ENCODE data around the gene PLCXD1. TPM values are rescaled to one million over a fixed set of nuclear protein-coding genes. Genes with fewer than 3 reads are reported as not detected.

Gene PLCXD1
- total and polyA plus RNA-seq, 4 donors: 2.6 to 25.7 (median 12.8) TPM

GRCh38 chrX:335758-336155 lies 54.6 kb downstream of the PLCXD1 start (continued):
- TF ChIP-seq REST (IDR thresholded peaks at IDR 0.05) (no peak), HNF4G (IDR thresholded peaks at IDR 0.05) (no peak)

- 95% methylated on average over 21 of the region's 21 CpGs for WGBS
These were observed 55.0 kb downstream of the PLCXD1 start for GRCh38 chrX:336227-336626.

More at GRCh38 chrX:336227-336626, 55.0 kb downstream of the PLCXD1 start:
- Histone ChIP-seq H3K9me3 (ENCODE audit: control insufficient read depth in 4 of 4, low read length in 3 of 4) (no peaks in the 10 kb centered on the region), H3K36me3 (ENCODE audit: control insufficient read depth in 4 of 4, insufficient read depth in 3 of 4, low read depth in 1 of 4, low read length in 3 of 4) (peaks cover 0 to 7% (median 2%) of the 10 kb centered on the region in 4 donors), H3K27me3 (ENCODE audit: control insufficient read depth in 4 of 4, insufficient read depth in 4 of 4, low read length in 3 of 4) (no peaks in the 10 kb centered on the region), H3K4me1 (ENCODE audit: control insufficient read depth in 4 of 4, insufficient read depth in 4 of 4, low read length in 3 of 4) (peaks cover 0 to 2% (median under 1%) of the 10 kb centered on the region in 4 donors), H3K27ac (ENCODE audit: low read depth in 1 of 2, low read length in 2 of 2) (no peak overlapping the region), H3K4me3 (ENCODE audit: low read depth in 1 of 3, low read length in 3 of 3) (no peak overlapping the region), H3K9ac (ENCODE audit: low read depth in 1 of 2, low read length in 2 of 2) (no peak overlapping the region)
- DNase-seq (ENCODE audit: low spot score): no peak
- TF ChIP-seq HNF4A (conservative IDR thresholded peaks at IDR 0.05) (no peak), RXRA (IDR thresholded peaks at IDR 0.05) (no peak), TAF1 (conservative IDR thresholded peaks at IDR 0.05) (no peak), FOXA1 (IDR thresholded peaks at IDR 0.05) (no peak), MAX (IDR thresholded peaks at IDR 0.05) (no peak), ZBTB33 (IDR thresholded peaks at IDR 0.05) (no peak), CTCF (IDR thresholded peaks at IDR 0.05; ENCODE audit: low read depth, low read length, missing input control) (no peak), EGR1 (IDR thresholded peaks at IDR 0.05; ENCODE audit: low read depth in 2 of 2) (no peak), REST (IDR thresholded peaks at IDR 0.05) (no peak), YY1 (IDR thresholded peaks at IDR 0.05) (no peak), FOXA2 (IDR thresholded peaks at IDR 0.05) (no peak), SP1 (IDR thresholded peaks at IDR 0.05) (no peak), JUND (IDR thresholded peaks at IDR 0.05) (no peak), GABPA (IDR thresholded peaks at IDR 0.05 in 1 of 2, conservative IDR thresholded peaks at IDR 0.05 in 1 of 2) (no peak), ATF3 (IDR thresholded peaks at IDR 0.05) (no peak), NR2F2 (IDR thresholded peaks at IDR 0.05) (no peak)

Measured in liver (tissue), 9 donors.